GM18951 (cell line): Measurements from ENCODE around the gene FUNDC1.

Experiments used
- POLR2A ChIP-seq: IDR thresholded peaks from 4 replicates; pipeline ENCODE4 v1.6.1; 2011; ENCODE audit warnings: mild to moderate bottlenecking; ENCODE audit not compliant: insufficient read length, insufficient read depth; ENCODE audit errors: extremely low read depth
- in situ Hi-C: fragments of 300-500 bp; cut with MboI; formaldehyde crosslinking; loops from one replicate; pipeline ENCODE4 v1.12.0; 2022; ENCODE audit warnings: low sequenced_read_pairs, mixed read lengths, inconsistent platforms; ENCODE audit not compliant: unreplicated experiment

The FUNDC1 gene

DNA sequence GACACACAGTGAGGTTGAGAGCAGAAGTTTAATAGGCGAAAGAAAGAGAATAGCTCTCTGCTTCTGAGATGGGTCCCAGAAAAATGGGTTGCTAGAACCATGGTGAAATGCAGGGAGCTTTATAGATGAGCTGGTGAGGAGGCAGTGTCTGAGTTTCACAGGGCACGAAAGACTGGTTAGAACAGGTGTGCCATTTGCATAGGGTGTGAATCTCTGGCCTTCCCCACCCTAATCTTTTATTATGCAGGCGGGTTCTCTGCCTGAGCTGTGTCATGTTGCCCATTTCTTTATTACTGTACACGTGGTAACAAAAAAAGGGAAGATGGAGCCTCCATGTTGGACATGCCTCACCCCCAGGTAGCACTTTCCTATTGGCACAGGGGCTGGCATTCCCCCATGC, 39.1 kb downstream of the FUNDC1 start:
- in situ Hi-C loops: no loop called here
- no peak for TF ChIP-seq POLR2A

DNA sequence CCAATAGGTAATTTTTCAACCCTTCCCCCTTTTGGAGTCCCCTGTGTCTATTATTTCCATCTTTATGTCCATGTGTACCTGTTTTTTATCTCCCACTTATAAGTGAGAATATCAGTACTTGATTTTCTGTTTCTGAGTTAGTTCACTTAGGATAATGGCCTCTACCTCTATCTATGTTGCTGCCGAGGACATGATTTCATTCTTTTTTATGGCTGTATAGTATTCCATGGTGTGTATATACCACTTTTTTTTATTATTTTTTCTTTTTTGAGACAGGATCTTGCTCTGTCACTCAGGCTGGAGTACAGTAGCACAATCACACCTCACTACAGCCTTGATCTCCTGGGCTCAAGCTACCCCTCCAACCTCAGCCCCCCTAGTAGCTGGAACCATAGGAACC, 47.6 kb downstream of the FUNDC1 start:
- TF ChIP-seq POLR2A: no peak
- in situ Hi-C loops: no loop called here

DNA sequence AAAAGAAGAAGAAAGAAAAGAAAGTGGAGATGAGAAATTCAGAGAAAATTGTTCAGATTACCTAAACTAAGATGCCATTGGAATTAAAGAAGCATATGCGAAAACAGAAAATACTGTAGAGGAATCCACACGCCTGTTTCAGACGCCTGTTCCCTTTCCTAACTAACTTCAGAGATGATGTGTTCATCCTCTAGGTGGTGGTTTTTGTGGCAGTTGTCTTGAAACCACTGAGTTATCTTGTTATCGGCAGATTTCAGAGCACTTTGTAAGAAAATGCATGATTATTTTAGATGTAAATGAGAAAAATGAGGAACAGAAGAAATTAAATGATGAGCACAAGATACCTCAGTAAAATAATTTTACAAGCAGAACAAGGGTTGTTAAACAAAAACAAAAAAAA, 48.3 kb downstream of the FUNDC1 start:
- no peak for TF ChIP-seq POLR2A
- in situ Hi-C loops: no loop called here

DNA sequence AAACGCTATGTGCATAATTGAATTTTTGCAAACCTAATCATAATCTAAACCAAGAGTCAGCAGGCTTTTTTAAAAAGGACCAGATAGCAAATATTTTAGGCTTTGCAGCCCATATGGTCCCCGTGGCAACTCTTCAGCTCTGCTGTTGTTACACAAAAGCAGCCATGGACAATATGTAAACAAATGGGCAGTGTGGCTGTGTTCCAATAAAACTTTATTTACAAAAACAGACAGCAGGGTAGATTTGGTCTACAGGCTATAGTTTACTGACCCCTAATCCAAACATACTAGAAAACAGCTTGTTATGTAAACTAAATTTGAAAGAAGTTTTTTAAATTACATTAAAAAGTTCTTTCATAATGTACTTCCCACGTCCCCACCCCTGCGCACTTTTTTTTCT, 53.1 kb downstream of the FUNDC1 start:
- TF ChIP-seq POLR2A: no peak
- in situ Hi-C loops: no loop called here

DNA sequence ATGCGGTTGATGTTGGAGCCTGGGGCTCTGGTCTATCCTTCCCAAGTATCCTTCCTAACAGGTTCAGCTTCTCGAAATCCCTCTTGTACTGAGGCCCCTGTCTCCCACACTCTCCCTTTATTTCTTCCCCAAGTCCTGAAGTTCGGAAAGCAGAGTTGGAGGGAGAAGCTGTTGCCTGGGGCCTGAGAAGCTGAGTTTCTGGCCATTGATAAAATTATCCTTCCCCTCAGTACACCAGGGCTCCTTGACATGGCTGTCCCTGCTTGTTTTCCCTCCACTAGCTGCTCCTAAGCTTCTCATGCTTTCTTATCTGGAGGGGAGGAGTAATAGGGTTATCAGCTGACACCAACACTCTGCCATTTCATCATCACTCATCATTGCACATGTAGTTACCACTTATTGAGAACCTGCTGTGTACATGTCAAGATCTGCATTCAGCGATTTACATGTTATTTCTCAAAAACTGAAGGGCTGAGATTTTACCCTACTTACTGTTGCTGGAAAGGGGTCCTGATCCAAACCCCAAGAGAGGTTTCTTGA, 58.0 kb downstream of the FUNDC1 start:
- no peak for TF ChIP-seq POLR2A

DNA sequence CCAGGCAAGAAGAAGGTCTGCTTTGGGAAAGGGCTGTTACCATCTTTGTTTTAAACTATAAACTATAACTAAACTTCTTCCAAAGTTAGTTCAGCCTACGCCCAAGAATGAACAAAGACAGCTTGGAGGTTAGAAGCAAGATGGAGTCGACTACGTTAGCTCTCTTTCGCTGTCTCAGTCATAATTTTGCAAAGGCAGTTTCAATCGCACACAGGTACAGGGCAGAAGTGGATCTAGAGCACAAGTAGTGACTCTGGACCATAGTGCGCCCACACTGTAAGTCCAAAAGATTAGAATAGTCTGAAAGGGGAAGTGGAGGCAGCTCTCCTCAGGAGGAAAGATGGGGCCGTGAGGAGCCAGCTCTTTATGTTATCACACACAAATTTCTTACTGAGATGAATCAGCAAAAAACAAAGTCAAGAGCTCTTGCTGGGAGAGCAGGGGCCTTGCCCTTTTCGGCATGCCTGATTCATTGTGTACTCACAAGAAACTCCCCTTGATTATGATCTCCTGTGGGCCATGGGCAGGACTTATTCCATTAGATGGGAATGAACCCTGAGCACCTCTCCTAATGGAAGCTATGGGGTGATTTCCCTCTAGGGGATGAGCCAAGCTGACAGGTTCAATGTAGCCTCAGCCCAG, 58.6 kb downstream of the FUNDC1 start:
- in situ Hi-C loops: no loop called here
- TF ChIP-seq POLR2A: no peak

More for the DNA sequence above, 58.0 kb downstream of the FUNDC1 start:
- in situ Hi-C loops: no loop called here

DNA sequence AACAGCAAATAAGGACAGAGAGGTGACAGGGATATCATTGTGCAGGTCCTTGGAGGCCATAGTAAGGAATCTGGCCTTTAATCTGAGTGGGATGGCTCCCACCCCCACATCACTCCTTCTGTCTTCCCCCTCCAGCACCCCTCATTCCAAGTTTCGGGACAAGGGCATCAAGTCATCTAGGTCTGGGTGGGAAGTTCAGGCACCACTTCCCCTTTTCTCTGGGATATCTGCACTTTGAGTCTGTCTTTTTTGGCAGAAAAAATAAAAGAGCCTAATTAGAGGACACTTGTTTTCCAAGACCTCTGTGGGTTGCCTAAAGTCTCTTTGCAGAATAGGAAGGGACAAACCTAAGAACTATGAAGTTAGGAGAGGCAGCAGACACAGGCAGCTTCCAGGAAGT, 60.1 kb downstream of the FUNDC1 start:
- in situ Hi-C loops: no loop called here
- TF ChIP-seq POLR2A: no peak

DNA sequence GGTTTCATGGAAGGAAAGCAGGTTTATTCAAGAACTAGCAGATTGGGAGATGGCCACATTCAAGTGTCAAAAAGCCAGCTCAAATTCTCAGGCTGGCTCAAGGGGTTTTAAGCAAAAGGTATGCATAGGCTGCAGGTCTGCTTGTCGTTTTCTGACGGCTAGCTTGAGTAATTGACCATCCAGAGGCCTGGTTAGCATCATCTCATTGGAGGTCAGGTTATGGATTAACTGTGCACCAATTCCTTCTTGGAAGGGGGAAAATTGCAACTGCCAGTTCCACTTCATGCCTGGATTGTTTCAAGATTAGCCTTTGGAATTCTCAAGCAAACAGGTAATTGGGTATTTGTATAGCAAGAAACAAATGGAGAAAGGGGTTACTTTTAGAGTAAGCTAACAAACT, 62.1 kb downstream of the FUNDC1 start:
- in situ Hi-C loops: no loop called here
- no peak for TF ChIP-seq POLR2A

DNA sequence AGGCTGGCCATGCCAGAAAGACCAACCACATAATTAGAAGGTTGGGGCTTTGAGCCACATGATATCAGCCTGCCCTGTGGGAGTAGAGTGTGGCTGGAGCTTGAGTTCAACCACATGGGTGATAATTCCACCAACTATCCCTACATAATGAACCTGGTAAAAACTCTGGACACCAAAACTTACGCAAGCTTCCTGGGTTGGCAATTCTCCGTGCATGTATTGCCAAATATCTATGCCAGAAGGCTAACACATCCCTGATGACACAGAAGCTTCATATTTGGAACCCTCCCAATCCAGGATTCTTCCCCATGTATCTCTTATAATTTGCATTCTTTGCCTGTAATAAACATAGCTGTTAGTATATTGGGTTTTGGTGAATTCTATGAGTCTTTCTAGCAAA, 68.2 kb downstream of the FUNDC1 start:
- TF ChIP-seq POLR2A: no peak
- in situ Hi-C loops: no loop called here
